Measurements from ENCODE around the gene IL31RA.
"Not testable (repeated sequence)": the region's sequence is repeated elsewhere in the genome, so short reads cannot be mapped to it uniquely, and the experiment has no call there.

The IL31RA gene

DNA sequence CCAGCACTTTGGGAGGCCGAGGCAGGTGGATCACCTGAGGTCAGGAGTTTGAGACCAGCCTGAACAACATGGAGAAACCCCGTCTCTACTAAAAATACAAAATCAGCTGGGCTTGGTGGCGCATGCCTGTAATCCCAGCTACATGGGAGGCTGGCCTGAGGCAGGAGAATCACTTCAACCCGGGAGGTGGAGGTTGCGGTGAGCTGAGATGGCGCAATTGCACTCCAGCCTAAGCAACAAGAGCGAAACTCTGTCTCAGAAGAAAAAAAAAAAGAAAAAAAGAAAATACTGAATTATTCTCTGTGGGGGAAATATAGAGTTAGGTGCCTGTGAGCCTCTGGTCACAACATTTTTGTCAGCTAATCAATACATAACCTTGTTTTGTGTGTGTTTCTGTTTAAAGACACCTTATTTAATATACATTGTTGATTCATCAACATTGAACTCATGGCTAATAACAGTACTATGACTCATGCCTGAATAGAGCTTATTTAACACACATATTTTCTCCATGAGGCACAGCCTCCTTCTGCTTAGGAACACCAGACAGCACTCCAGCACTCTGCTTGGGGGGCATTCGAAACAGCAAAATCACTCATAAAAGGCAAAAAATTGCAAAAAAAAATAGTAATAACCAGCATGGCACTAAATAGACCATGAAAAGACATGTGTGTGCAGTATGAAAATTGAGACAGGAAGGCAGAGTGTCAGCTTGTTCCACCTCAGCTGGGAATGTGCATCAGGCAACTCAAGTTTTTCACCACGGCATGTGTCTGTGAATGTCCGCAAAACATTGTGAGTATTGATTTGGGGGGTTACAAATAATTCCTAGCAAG is at the start of gene IL31RA:
IL31RA (plus strand) TSS at position 519 of the 836 bp plus-strand sequence; CDS start at position 733, 214 bp downstream.
- peaks cover 45% of the 10 kb centered on the region for H3K4me1 ChIP-seq (ENCODE audit: control insufficient read depth, insufficient read depth, low read length, unreplicated experiment)
- no peaks in the 10 kb centered on the region for H3K36me3 ChIP-seq (ENCODE audit: insufficient read depth, low read length)
- H3K79me2 ChIP-seq (ENCODE audit: control insufficient read depth, insufficient read depth, low read length, unreplicated experiment) = no peaks in the 10 kb centered on the region
- no peaks in the 10 kb centered on the region for H3K27me3 ChIP-seq (ENCODE audit: insufficient read depth, low read length)
- no peak within 1 kb of the TSS for H2AFZ ChIP-seq (ENCODE audit: low read length, unreplicated experiment)
- peak within 1 kb of the TSS; percentile 43; the same call in 1 of the 2 replicates for H3K4me3 ChIP-seq (ENCODE audit: low read depth, low read length)
- peak within 1 kb of the TSS; percentile 10; the same call in 1 of the 2 replicates for H3K27ac ChIP-seq (ENCODE audit: low read depth, low read length)

DNA sequence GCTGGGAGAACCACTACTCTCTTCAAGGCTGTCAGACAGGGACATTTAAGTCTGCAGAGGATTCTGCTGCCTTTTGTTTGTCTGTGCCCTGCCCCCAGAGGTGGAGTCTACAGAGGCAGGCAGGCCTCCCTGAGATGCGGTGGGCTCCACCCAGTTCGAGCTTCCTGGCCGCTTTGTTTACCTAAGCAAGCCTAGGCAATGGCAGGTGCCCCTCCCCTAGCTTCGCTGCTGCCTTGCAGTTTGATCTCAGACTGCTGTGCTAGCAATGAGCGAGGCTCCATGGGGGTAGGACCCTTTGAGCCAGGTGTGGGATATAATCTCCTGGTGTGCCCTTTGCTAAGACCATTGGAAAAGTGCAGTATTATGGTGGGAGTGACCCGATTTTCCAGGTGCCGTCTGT is 42.3 kb upstream of the IL31RA start:
- H3K79me2 ChIP-seq (ENCODE audit: control insufficient read depth, insufficient read depth, low read length, unreplicated experiment); H3K27me3 ChIP-seq (ENCODE audit: insufficient read depth, low read length); H3K36me3 ChIP-seq (ENCODE audit: insufficient read depth, low read length): not testable (repeated sequence)

DNA sequence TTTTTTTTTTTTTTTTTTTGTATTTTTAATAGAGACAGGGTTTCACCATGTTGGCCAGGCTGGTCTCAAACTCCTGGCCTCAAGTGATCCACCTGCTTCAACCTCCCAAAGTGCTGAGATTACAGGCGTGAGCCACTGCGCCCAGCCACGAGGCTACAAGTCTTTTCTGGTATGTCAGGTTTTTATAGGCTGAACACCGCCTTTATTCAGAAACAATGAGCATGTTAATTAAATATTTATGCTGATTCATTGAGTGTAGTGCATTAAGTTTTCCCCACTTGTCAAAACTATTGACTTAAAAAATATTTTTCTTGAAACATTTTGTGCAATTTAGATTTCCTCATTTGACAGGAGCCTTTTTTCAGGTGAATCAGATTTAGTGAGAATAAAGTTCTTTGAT is 35.2 kb upstream of the IL31RA start:
- not testable (repeated sequence) for H2AFZ ChIP-seq (ENCODE audit: low read length, unreplicated experiment); H3K79me2 ChIP-seq (ENCODE audit: control insufficient read depth, insufficient read depth, low read length, unreplicated experiment); H3K27me3 ChIP-seq (ENCODE audit: insufficient read depth, low read length); H3K36me3 ChIP-seq (ENCODE audit: insufficient read depth, low read length); H3K4me3 ChIP-seq (ENCODE audit: low read depth, low read length); H3K27ac ChIP-seq (ENCODE audit: low read depth, low read length)
- peaks cover 11% of the 10 kb centered on the region for H3K4me1 ChIP-seq (ENCODE audit: control insufficient read depth, insufficient read depth, low read length, unreplicated experiment)

More for the DNA sequence above, 42.3 kb upstream of the IL31RA start:
- H3K27ac ChIP-seq (ENCODE audit: low read depth, low read length); H3K4me3 ChIP-seq (ENCODE audit: low read depth, low read length); H3K4me1 ChIP-seq (ENCODE audit: control insufficient read depth, insufficient read depth, low read length, unreplicated experiment); H2AFZ ChIP-seq (ENCODE audit: low read length, unreplicated experiment): not testable (repeated sequence)

DNA sequence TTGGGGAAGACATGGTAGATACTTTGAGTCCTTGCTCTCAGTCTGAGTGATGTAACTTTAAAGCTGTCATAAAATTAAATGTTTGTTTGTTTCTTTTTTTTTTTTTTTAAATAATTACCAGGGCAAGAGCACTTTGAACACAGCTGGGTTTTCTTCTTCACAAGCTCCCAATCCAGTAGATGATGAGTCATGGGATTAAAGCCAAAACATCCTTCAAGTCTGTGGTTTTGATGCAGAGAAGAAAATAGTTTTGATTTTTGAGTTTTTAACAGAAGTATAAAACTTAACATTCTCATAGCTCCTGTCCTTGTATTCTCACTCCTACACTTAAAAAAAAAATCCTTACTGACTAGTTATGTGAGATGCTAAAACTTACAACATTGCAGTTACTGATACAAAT is 34.8 kb upstream of the IL31RA start:
- no peak overlapping the region for H3K27ac ChIP-seq (ENCODE audit: low read depth, low read length)
- H3K27me3 ChIP-seq (ENCODE audit: insufficient read depth, low read length) = peaks cover under 1% of the 10 kb centered on the region
- H3K4me1 ChIP-seq (ENCODE audit: control insufficient read depth, insufficient read depth, low read length, unreplicated experiment) = peaks cover 11% of the 10 kb centered on the region
- no peak overlapping the region for H2AFZ ChIP-seq (ENCODE audit: low read length, unreplicated experiment)
- H3K4me3 ChIP-seq (ENCODE audit: low read depth, low read length) = no peak overlapping the region
- H3K36me3 ChIP-seq (ENCODE audit: insufficient read depth, low read length) = no peaks in the 10 kb centered on the region
- no peaks in the 10 kb centered on the region for H3K79me2 ChIP-seq (ENCODE audit: control insufficient read depth, insufficient read depth, low read length, unreplicated experiment)

DNA sequence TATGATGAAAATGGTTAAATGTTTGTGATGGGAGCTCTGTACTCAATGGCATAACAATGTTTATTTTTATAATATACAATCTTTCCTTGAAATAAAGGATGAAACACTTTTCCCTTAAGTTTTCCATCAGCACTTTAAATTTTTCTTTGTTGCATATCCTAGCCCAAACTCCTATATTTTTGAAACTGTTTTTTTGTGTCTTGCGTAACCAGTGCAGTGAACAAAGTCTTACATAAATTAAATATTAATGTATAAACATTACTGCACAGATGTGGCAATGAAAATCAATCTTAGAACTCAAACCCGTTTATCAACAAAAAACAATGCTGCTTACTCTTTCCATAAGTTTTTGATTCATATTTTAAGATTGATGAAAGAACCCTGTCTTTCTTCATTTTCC is 34.1 kb upstream of the IL31RA start:
- H3K79me2 ChIP-seq (ENCODE audit: control insufficient read depth, insufficient read depth, low read length, unreplicated experiment) = no peaks in the 10 kb centered on the region
- no peak overlapping the region for H3K27ac ChIP-seq (ENCODE audit: low read depth, low read length)
- no peak overlapping the region for H2AFZ ChIP-seq (ENCODE audit: low read length, unreplicated experiment)
- peaks cover 7% of the 10 kb centered on the region for H3K27me3 ChIP-seq (ENCODE audit: insufficient read depth, low read length)
- peaks cover 11% of the 10 kb centered on the region for H3K4me1 ChIP-seq (ENCODE audit: control insufficient read depth, insufficient read depth, low read length, unreplicated experiment)
- H3K36me3 ChIP-seq (ENCODE audit: insufficient read depth, low read length) = no peaks in the 10 kb centered on the region
- H3K4me3 ChIP-seq (ENCODE audit: low read depth, low read length) = no peak overlapping the region

DNA sequence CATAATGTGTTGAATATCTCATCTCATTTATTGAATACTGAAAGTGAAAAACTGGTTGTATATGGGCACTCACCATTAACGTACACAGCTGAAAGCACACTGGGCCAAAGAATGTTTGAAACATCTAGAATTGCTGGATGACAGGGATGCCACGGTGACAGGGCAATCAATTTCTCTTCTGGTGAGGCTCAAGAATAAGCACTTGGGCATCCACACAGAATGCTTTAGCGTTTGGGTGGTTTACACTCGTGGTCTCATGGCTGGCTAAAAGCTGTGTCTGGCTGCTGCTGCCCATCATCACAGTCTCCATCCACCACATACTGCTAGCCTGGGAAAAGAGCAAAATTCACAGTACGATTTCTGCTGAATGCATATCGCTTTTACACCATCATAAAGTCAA is 30.7 kb upstream of the IL31RA start:
- no peak overlapping the region for H3K27ac ChIP-seq (ENCODE audit: low read depth, low read length)
- peaks cover 23% of the 10 kb centered on the region for H3K27me3 ChIP-seq (ENCODE audit: insufficient read depth, low read length)
- no peaks in the 10 kb centered on the region for H3K36me3 ChIP-seq (ENCODE audit: insufficient read depth, low read length)
- H3K79me2 ChIP-seq (ENCODE audit: control insufficient read depth, insufficient read depth, low read length, unreplicated experiment) = no peaks in the 10 kb centered on the region
- peaks cover 11% of the 10 kb centered on the region for H3K4me1 ChIP-seq (ENCODE audit: control insufficient read depth, insufficient read depth, low read length, unreplicated experiment)
- no peak overlapping the region for H2AFZ ChIP-seq (ENCODE audit: low read length, unreplicated experiment)
- H3K4me3 ChIP-seq (ENCODE audit: low read depth, low read length) = no peak overlapping the region

DNA sequence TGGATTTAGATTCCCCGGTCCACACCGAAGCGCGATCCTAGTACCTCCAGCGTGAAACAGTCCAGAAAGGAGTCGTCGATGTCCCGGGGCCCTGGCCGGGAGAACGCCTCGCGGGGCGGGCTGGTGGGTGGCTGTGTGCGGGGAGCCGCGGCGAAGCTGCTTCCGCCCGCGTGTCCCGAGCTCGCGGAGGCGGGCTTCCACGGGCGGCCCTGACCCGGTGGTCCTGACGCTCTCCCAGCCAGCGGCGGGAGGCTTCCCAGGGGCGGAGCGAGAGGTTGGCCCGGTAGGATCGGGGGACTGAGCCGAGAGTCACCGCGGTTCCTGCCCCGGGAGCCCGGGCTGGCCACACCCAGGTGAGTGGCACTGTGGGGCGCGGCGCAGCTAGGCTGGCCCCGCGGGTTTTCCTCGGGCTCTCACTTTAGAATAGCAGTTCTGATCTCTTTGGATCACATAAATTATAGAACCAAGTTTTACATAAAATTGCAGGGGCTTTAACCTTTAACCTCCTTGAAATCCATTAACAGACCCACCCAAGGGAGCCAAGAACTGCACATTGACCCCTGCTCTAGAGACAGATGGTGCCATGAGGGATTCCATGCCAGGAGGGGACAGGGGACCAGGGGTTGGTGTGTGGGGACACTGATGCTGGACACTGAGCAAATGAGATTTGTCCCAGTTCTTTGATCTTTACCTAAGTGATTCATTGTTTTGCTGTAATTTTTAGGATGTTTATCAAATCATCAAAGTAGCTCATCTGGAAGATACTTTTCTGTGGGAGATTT is 29.2 kb upstream of the IL31RA start:
- Histone ChIP-seq H3K4me1 (ENCODE audit: control insufficient read depth, insufficient read depth, low read length, unreplicated experiment) (peaks cover 2% of the 10 kb centered on the region), H3K4me3 (ENCODE audit: low read depth, low read length) (peak overlapping the region; percentile 60), H2AFZ (ENCODE audit: low read length, unreplicated experiment) (peak overlapping the region; percentile 49), H3K27ac (ENCODE audit: low read depth, low read length) (no peak overlapping the region), H3K79me2 (ENCODE audit: control insufficient read depth, insufficient read depth, low read length, unreplicated experiment) (no peaks in the 10 kb centered on the region), H3K27me3 (ENCODE audit: insufficient read depth, low read length) (peaks cover 23% of the 10 kb centered on the region), H3K36me3 (ENCODE audit: insufficient read depth, low read length) (no peaks in the 10 kb centered on the region)

DNA sequence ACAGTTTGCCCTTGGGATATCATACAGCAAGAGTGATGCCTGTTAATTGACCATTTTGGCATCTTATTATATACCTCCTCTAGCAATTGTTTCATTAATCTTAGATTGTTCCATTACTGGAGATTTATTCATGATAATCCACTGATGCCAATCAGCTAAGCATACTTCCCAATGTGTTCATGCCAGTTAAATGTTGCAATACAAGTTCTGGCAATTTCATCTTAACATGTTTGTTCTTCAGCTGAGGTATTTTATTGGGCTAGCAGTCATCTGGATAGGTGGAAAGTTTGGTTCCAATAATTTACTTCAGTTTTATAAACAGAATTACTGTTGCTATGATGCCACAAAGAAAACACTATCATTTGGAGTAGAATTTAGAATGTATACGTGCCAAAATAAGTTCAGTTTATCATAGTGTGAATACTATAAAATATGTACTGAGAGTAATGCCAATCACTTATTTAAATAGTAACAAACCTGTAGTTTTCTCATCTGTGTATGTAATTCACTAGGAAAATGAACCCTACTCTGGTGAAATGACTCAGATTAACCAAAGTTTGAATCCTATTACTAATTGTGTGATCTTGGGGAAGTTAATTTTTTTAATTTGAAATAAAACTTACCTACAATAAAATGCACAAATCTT is 27.9 kb upstream of the IL31RA start:
- peaks cover 23% of the 10 kb centered on the region for H3K27me3 ChIP-seq (ENCODE audit: insufficient read depth, low read length)
- H2AFZ ChIP-seq (ENCODE audit: low read length, unreplicated experiment) = no peak overlapping the region
- H3K36me3 ChIP-seq (ENCODE audit: insufficient read depth, low read length) = no peaks in the 10 kb centered on the region
- H3K79me2 ChIP-seq (ENCODE audit: control insufficient read depth, insufficient read depth, low read length, unreplicated experiment) = no peaks in the 10 kb centered on the region
- H3K4me1 ChIP-seq (ENCODE audit: control insufficient read depth, insufficient read depth, low read length, unreplicated experiment) = no peaks in the 10 kb centered on the region
- no peak overlapping the region for H3K4me3 ChIP-seq (ENCODE audit: low read depth, low read length)
- H3K27ac ChIP-seq (ENCODE audit: low read depth, low read length) = no peak overlapping the region

DNA sequence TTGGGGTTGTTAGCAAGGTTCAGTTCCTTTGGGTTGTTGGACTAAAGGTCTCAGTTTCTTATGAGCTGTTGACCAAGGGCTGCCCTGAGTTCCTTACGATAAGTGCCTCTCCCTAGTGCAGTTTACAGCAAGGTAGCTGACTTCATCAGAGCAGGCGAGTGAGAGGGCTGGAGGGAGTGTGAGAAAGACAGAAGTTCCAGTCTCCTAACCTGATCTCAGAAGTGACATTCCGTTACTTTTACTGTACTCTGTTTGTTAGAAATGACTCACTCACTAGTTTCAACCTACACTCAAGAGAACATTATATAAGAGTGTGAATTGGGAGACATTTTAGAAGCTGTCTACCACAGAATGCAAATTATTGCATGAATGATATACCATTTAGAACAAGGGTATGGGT is 21.2 kb upstream of the IL31RA start:
- H3K4me3 ChIP-seq (ENCODE audit: low read depth, low read length) = no peak overlapping the region
- no peaks in the 10 kb centered on the region for H3K36me3 ChIP-seq (ENCODE audit: insufficient read depth, low read length)
- no peaks in the 10 kb centered on the region for H3K79me2 ChIP-seq (ENCODE audit: control insufficient read depth, insufficient read depth, low read length, unreplicated experiment)
- H3K4me1 ChIP-seq (ENCODE audit: control insufficient read depth, insufficient read depth, low read length, unreplicated experiment) = no peaks in the 10 kb centered on the region
- no peak overlapping the region for H2AFZ ChIP-seq (ENCODE audit: low read length, unreplicated experiment)
- no peak overlapping the region for H3K27ac ChIP-seq (ENCODE audit: low read depth, low read length)
- 0 out of 2 replicates have a peak, but pooled peaks cover 2% of the 10 kb centered on the region for H3K27me3 ChIP-seq (ENCODE audit: insufficient read depth, low read length)

DNA sequence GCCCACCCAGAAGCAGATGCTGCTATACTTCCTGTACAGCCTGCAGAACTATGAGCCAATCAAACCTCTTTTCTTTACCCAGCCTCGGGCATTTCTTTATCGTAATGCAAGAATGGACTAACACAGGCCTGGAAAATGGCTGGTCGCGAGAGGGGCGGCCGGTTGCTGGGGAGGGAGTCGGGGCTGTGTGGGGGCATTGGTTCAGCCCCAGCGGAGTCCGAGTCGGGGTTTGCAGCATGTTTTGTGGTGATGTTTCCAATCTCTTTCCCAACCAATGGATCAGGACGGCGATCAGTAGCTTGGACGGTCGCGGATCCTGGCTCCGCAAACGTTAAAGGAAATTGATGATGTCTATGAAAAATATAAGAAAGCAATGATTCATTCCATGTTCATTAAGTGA is 18.7 kb upstream of the IL31RA start:
- H3K36me3 ChIP-seq (ENCODE audit: insufficient read depth, low read length) = no peaks in the 10 kb centered on the region
- H2AFZ ChIP-seq (ENCODE audit: low read length, unreplicated experiment) = no peak overlapping the region
- H3K4me3 ChIP-seq (ENCODE audit: low read depth, low read length) = no peak overlapping the region
- H3K4me1 ChIP-seq (ENCODE audit: control insufficient read depth, insufficient read depth, low read length, unreplicated experiment) = no peaks in the 10 kb centered on the region
- H3K27ac ChIP-seq (ENCODE audit: low read depth, low read length) = no peak overlapping the region
- H3K27me3 ChIP-seq (ENCODE audit: insufficient read depth, low read length) = no peaks in the 10 kb centered on the region
- no peaks in the 10 kb centered on the region for H3K79me2 ChIP-seq (ENCODE audit: control insufficient read depth, insufficient read depth, low read length, unreplicated experiment)
